CD4-positive, alpha-beta T cell (primary cell): ENCODE data around the gene VEGFA. TPM values are rescaled to one million over a fixed set of nuclear protein-coding genes. Genes with fewer than 3 reads are reported as not detected.

Experiments used
- ATAC-seq: fragments of 200-7000 bp; cut with Tn5 transposase; one replicate; pipeline ENCODE4 v1.10.0; 2022; ENCODE audit warnings: mild to moderate bottlenecking; ENCODE audit not compliant: poor library complexity
- CTCF ChIA-PET: fragments of 350-600 bp; sonication (Branson Sonifier 250); formaldehyde crosslinking; loops from one replicate; lab custom pipeline; 2021; ENCODE audit warnings: antibody characterized with exemption, inconsistent platforms; lab: Charles Lee
- POLR2A ChIA-PET: fragments of 350-600 bp; sonication (Branson Sonifier 250); formaldehyde crosslinking; loops from one replicate; lab custom pipeline; 2021; ENCODE audit warnings: antibody characterized with exemption, inconsistent platforms; lab: Charles Lee
- DNase-seq, 14 experiments: peaks; one replicate each; pipeline ENCODE4 v3.0.0-alpha.2; 2013 to 2020; ENCODE audit warnings: mixed read lengths in 2 of 14
- H3K27ac ChIP-seq, 2 donors: one replicate each; pipeline versions ENCODE4 v1.5.1 to v1.7.0; 2013; ENCODE audit warnings: low read length in 2 of 2, low read depth in 1 of 2, mild to moderate bottlenecking in 1 of 2
- H3K27me3 ChIP-seq, 2 experiments: 1 replicate in 1 of 2; 2 replicates in 1 of 2; pipeline versions ENCODE4 v1.6.1 to v1.7.0; 2013; ENCODE audit warnings: low read length in 2 of 2, control low read depth in 1 of 2, mild to moderate bottlenecking in 1 of 2, moderate library complexity in 1 of 2; ENCODE audit not compliant: insufficient read depth in 2 of 2, control insufficient read depth in 1 of 2
- H3K36me3 ChIP-seq: one replicate; pipeline ENCODE4 v1.6.1; 2013; ENCODE audit warnings: low read length, control low read depth; ENCODE audit not compliant: insufficient read depth
- H3K4me1 ChIP-seq: one replicate; pipeline ENCODE4 v1.6.1; 2013; ENCODE audit warnings: low read length, control low read depth; ENCODE audit not compliant: insufficient read depth
- H3K4me3 ChIP-seq: one replicate; pipeline ENCODE4 v1.5.1; 2013; ENCODE audit warnings: mild to moderate bottlenecking, low read length, moderate library complexity
- H3K9me3 ChIP-seq, 2 experiments: 1 replicate in 1 of 2; 2 replicates in 1 of 2; pipeline versions ENCODE4 v1.6.1 to v1.7.0; 2013; ENCODE audit warnings: low read length in 2 of 2, mild to moderate bottlenecking in 2 of 2, control low read depth in 1 of 2, moderate library complexity in 1 of 2; ENCODE audit not compliant: control insufficient read depth in 1 of 2, insufficient read depth in 1 of 2
- H3K27ac Mint-ChIP-seq: one replicate; pipeline ENCODE4 v1.8.0; 2020; ENCODE audit warnings: mixed read lengths
- H3K27me3 Mint-ChIP-seq: one replicate; pipeline ENCODE4 v1.8.0; 2021; ENCODE audit warnings: mixed read lengths
- H3K36me3 Mint-ChIP-seq: one replicate; pipeline ENCODE4 v1.8.0; 2021; ENCODE audit warnings: low read depth, mixed read lengths
- H3K4me1 Mint-ChIP-seq: one replicate; pipeline ENCODE4 v1.8.0; 2021; ENCODE audit warnings: low read depth, mixed read lengths
- H3K4me3 Mint-ChIP-seq: one replicate; pipeline ENCODE4 v1.8.0; 2020; ENCODE audit warnings: mild to moderate bottlenecking, mixed read lengths
- H3K9me3 Mint-ChIP-seq: one replicate; pipeline ENCODE4 v1.8.0; 2020; ENCODE audit warnings: mixed read lengths
- intact Hi-C, 2 experiments: fragments of 100-400 bp; cut with DNase I in 1 of 2; cut with micrococcal nuclease in 1 of 2; formaldehyde crosslinking; loops; one replicate each; pipeline versions ENCODE4 v1.15.1 to v1.9.0; 2023 to 2025; cut with DNase I, micrococcal nuclease
- total RNA-seq, 174 experiments: library from RNA in 2 of 174; stranded (reverse) in 2 of 174; gene quantifications; one replicate each; pipeline ENCODE4 v1.2.3 and lab custom pipeline; 2021 to 2026
- TF ChIP-seq, protein P1 (sequence below): fragments of 200-600 bp; IDR thresholded peaks from one replicate; pipeline ENCODE4 v1.8.0; 2022; ENCODE audit warnings: antibody characterized with exemption, mild to moderate bottlenecking

VEGFA gene
- total RNA-seq, 2 experiments from 2014 or later: 3.5 to 3.7 TPM

DNA sequence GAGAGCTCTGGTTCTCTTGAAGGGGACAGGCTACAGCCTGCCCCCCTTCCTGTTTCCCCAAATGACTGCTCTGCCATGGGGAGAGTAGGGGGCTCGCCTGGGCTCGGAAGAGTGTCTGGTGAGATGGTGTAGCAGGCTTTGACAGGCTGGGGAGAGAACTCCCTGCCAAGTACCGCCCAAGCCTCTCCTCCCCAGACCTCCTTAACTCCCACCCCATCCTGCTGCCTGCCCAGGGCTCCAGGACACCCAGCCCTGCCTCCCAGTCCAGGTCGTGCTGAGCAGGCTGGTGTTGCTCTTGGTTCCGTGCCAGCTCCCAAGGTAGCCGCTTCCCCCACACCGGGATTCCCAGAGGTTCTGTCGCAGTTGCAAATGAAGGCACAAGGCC, 9.8 kb downstream of the VEGFA start:
- TF ChIP-seq, protein P1, sequence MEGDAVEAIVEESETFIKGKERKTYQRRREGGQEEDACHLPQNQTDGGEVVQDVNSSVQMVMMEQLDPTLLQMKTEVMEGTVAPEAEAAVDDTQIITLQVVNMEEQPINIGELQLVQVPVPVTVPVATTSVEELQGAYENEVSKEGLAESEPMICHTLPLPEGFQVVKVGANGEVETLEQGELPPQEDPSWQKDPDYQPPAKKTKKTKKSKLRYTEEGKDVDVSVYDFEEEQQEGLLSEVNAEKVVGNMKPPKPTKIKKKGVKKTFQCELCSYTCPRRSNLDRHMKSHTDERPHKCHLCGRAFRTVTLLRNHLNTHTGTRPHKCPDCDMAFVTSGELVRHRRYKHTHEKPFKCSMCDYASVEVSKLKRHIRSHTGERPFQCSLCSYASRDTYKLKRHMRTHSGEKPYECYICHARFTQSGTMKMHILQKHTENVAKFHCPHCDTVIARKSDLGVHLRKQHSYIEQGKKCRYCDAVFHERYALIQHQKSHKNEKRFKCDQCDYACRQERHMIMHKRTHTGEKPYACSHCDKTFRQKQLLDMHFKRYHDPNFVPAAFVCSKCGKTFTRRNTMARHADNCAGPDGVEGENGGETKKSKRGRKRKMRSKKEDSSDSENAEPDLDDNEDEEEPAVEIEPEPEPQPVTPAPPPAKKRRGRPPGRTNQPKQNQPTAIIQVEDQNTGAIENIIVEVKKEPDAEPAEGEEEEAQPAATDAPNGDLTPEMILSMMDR: no peak

DNA sequence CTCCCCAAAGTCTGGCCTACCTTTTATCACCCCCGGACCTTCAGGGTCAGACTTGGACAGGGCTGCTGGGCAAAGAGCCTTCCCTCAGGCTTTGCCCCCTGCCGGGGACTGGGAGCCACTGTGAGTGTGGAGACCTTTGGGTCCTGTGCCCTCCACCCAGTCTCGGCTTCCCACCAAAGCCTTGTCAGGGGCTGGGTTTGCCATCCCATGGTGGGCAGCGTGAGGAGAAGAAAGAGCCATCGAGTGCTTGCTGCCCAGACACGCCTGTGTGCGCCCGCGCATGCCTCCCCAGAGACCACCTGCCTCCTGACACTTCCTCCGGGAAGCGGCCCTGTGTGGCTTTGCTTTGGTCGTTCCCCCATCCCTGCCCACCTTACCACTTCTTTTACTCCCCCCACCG, 10.3 kb downstream of the VEGFA start:
- Histone ChIP-seq H3K36me3 (no peaks in the 10 kb centered on the region), H3K4me3 (no peak overlapping the region), H3K27ac (no peak overlapping the region), H3K9me3 (no peaks in the 10 kb centered on the region), H3K4me1 (peaks cover under 1% of the 10 kb centered on the region), H3K27me3 (no peaks in the 10 kb centered on the region)
- H3K4me3 Mint-ChIP-seq: no peak overlapping the region
- no peaks in the 10 kb centered on the region for H3K9me3 Mint-ChIP-seq
- intact Hi-C loops: no loop called here
- ChIA-PET POLR2A (no interaction called here), CTCF (no interaction called here)
- H3K36me3 Mint-ChIP-seq: no peaks in the 10 kb centered on the region
- TF ChIP-seq, protein P1: no peak
- peaks cover 6% of the 10 kb centered on the region for H3K27me3 Mint-ChIP-seq
- H3K4me1 Mint-ChIP-seq: peaks cover 2% of the 10 kb centered on the region
- DNase-seq (no peak), ATAC-seq (no peak)
- H3K27ac Mint-ChIP-seq: no peak overlapping the region

More for the DNA sequence above, 9.8 kb downstream of the VEGFA start:
- ChIA-PET POLR2A (no interaction called here), CTCF (no interaction called here)
- H3K4me3 ChIP-seq: no peak overlapping the region
- no peaks in the 10 kb centered on the region for H3K27me3 ChIP-seq
- no peak overlapping the region for H3K27ac ChIP-seq
- no peaks in the 10 kb centered on the region for H3K36me3 ChIP-seq
- H3K27ac Mint-ChIP-seq: no peak overlapping the region
- no peaks in the 10 kb centered on the region for H3K9me3 ChIP-seq
- H3K9me3 Mint-ChIP-seq: no peaks in the 10 kb centered on the region
- no peak for ATAC-seq
- H3K36me3 Mint-ChIP-seq: no peaks in the 10 kb centered on the region
- H3K27me3 Mint-ChIP-seq: peaks cover 10% of the 10 kb centered on the region
- DNase-seq: no peak
- peaks cover 5% of the 10 kb centered on the region for H3K4me1 ChIP-seq
- no peak overlapping the region for H3K4me3 Mint-ChIP-seq
- intact Hi-C loops: no loop called here
- peaks cover 7% of the 10 kb centered on the region for H3K4me1 Mint-ChIP-seq

DNA sequence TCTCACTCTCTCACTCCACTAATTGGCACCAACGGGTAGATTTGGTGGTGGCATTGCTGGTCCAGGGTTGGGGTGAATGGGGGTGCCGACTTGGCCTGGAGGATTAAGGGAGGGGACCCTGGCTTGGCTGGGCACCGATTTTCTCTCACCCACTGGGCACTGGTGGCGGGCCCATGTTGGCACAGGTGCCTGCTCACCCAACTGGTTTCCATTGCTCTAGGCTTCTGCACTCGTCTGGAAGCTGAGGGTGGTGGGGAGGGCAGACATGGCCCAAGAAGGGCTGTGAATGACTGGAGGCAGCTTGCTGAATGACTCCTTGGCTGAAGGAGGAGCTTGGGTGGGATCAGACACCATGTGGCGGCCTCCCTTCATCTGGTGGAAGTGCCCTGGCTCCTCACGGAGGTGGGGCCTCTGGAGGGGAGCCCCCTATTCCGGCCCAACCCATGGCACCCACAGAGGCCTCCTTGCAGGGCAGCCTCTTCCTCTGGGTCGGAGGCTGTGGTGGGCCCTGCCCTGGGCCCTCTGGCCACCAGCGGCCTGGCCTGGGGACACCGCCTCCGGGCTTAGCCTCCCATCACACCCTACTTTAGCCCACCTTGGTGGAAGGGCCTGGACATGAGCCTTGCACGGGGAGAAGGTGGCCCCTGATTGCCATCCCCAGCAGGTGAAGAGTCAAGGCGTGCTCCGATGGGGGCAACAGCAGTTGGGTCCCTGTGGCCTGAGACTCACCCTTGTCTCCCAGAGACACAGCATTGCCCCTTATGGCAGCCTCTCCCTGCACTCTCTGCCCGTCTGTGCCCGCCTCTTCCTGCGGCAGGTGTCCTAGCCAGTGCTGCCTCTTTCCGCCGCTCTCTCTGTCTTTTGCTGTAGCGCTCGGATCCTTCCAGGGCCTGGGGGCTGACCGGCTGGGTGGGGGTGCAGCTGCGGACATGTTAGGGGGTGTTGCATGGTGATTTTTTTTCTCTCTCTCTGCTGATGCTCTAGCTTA, 11.2 kb downstream of the VEGFA start:
- Mint-ChIP-seq H3K36me3 (no peaks in the 10 kb centered on the region), H3K4me1 (no peaks in the 10 kb centered on the region), H3K27me3 (no peaks in the 10 kb centered on the region), H3K27ac (no peak overlapping the region), H3K9me3 (no peaks in the 10 kb centered on the region), H3K4me3 (no peak overlapping the region)
- TF ChIP-seq, protein P1: no peak
- Histone ChIP-seq H3K27ac (no peak overlapping the region), H3K27me3 (no peaks in the 10 kb centered on the region), H3K4me1 (no peaks in the 10 kb centered on the region), H3K36me3 (no peaks in the 10 kb centered on the region), H3K4me3 (no peak overlapping the region), H3K9me3 (no peaks in the 10 kb centered on the region)
- POLR2A ChIA-PET: no interaction called here
- DNase-seq (no peak), ATAC-seq (no peak)
- CTCF ChIA-PET: no interaction called here
- intact Hi-C loops: no loop called here
